Tibial nerve (tissue), 4 donors: ENCODE data around the gene PRKG1. TPM values are rescaled to one million over a fixed set of nuclear protein-coding genes. Genes with fewer than 3 reads are reported as not detected.

ENCODE experiments used
- DNase-seq, 2 donors: peaks; one replicate each; pipeline ENCODE4 v3.0.0-alpha.2; 2019; ENCODE audit warnings: low spot score in 2 of 2
- H3K27ac ChIP-seq, 4 donors: fragments of 200-600 bp; sonication (generic) in 3 of 4; one replicate each; pipeline ENCODE4 v1.5.1; 2017 to 2019; ENCODE audit warnings: mild to moderate bottlenecking in 1 of 4
- H3K27me3 ChIP-seq, 2 donors: fragments of 200-600 bp; sonication (generic) in 1 of 2; one replicate each; pipeline versions ENCODE4 v1.5.1 to v1.6.0; 2017 to 2019
- H3K36me3 ChIP-seq, 3 donors: fragments of 200-600 bp; sonication (generic); one replicate each; pipeline ENCODE4 v1.5.1; 2018 to 2019
- H3K4me1 ChIP-seq, 4 donors: fragments of 200-600 bp; sonication (generic) in 3 of 4; one replicate each; pipeline ENCODE4 v1.5.1; 2017 to 2019
- H3K4me3 ChIP-seq, 4 donors: fragments of 200-600 bp; sonication (generic) in 3 of 4; one replicate each; pipeline ENCODE4 v1.5.1; 2017 to 2019; ENCODE audit warnings: mild to moderate bottlenecking in 1 of 4, moderate library complexity in 1 of 4
- H3K9me3 ChIP-seq, 4 donors: fragments of 200-600 bp; sonication (generic) in 3 of 4; one replicate each; pipeline ENCODE4 v1.5.1; 2017 to 2019
- EP300 ChIP-seq, 2 donors: sonication (generic); formaldehyde crosslinking; IDR thresholded peaks; one replicate each; pipeline ENCODE4 v1.6.1; 2017; ENCODE audit warnings: antibody characterized with exemption in 2 of 2, mild to moderate bottlenecking in 1 of 2
- POLR2A ChIP-seq, 2 donors: fragments of 450-650 bp; IDR thresholded peaks; one replicate each; pipeline ENCODE4 v1.6.1; 2017; ENCODE audit warnings: antibody characterized with exemption in 2 of 2, mild to moderate bottlenecking in 2 of 2, moderate library complexity in 2 of 2
- WGBS, 2 donors: methylation state at CpG; one replicate each; pipeline ENCODE4 v1.1.5; 2018; 5-methylcytosine and 5-hydroxymethylcytosine counted together
- total RNA-seq, 4 donors: library from RNA; depleted of rRNA; stranded (reverse); fragments of >200 nt; gene quantifications; one replicate each; pipeline ENCODE4 v1.1.0, GENCODE V29; 2016
- TF ChIP-seq, protein P1 (sequence below), 5 experiments: fragments of 200-600 bp in 3 of 5; fragments of 450-650 bp in 2 of 5; sonication (generic) in 3 of 5; IDR thresholded peaks; one replicate each; pipeline ENCODE4 v1.5.1; 2016 to 2019; ENCODE audit warnings: antibody characterized with exemption in 5 of 5, mild to moderate bottlenecking in 3 of 5, moderate library complexity in 2 of 5

The PRKG1 gene
- total RNA-seq, 4 donors from 2014 or later, result 8.7 to 35.0 (median 14.8) TPM

DNA sequence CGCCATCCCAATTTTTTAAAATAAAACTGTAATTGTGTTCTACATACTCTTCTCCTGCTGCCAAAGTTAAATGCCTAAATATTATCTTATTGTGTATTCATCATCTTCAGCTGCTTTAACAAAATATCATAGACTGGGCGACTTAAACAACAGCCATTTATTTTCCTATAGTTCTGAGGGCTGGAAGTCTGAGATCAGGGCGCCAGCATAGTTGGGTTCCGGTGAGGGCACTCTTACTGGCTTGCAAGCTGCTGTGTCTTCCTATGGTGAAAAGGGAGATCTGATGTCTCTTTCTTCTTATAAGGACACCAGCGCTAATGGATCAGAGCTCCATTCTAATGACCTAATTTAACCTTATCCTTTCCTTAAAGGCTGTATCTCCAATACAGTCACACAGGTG lies 594.8 kb downstream of the PRKG1 start:
- DNase-seq, result no peak
- Histone ChIP-seq H3K36me3 (no peaks in the 10 kb centered on the region), H3K4me3 (no peak overlapping the region), H3K27ac (no peak overlapping the region), H3K9me3 (peaks cover 0 to 15% (median 3%) of the 10 kb centered on the region in 4 donors), H3K27me3 (no peaks in the 10 kb centered on the region), H3K4me1 (no peaks in the 10 kb centered on the region)
- WGBS, 2 donors, result 85 to 87% methylated on average over 5 of the region's 5 CpGs
- TF ChIP-seq EP300 (IDR thresholded peaks at IDR 0.05), result no peak
- TF ChIP-seq, protein P1, sequence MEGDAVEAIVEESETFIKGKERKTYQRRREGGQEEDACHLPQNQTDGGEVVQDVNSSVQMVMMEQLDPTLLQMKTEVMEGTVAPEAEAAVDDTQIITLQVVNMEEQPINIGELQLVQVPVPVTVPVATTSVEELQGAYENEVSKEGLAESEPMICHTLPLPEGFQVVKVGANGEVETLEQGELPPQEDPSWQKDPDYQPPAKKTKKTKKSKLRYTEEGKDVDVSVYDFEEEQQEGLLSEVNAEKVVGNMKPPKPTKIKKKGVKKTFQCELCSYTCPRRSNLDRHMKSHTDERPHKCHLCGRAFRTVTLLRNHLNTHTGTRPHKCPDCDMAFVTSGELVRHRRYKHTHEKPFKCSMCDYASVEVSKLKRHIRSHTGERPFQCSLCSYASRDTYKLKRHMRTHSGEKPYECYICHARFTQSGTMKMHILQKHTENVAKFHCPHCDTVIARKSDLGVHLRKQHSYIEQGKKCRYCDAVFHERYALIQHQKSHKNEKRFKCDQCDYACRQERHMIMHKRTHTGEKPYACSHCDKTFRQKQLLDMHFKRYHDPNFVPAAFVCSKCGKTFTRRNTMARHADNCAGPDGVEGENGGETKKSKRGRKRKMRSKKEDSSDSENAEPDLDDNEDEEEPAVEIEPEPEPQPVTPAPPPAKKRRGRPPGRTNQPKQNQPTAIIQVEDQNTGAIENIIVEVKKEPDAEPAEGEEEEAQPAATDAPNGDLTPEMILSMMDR (IDR thresholded peaks at IDR 0.05), result no peak
- no peak for TF ChIP-seq POLR2A (IDR thresholded peaks at IDR 0.05)

DNA sequence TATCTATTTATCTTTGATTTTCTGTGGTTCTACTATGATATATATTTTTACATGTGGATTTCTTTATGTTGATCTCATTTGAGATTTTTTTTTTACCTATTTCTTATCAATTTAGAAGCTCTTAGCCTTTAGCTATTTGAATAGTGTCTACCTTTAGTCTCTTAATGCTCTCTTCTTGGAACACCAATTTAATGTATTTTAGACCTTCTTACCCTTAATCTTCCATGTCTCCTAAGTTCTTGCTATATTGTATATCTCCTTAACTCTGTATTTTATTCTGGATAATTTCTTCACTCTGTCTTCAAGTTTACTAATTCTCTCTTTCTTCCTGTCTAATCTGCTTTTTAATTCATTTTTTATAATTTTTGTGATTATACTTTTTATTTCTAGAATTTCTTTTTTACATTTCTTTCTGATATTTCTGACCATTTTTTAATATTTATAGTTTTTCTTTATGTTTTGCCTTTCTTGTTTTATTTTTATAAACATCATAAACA lies 597.8 kb downstream of the PRKG1 start:
- DNase-seq, result no peak
- Histone ChIP-seq H3K27me3 (no peaks in the 10 kb centered on the region), H3K4me3 (no peak overlapping the region), H3K36me3 (no peaks in the 10 kb centered on the region), H3K27ac (no peak overlapping the region), H3K9me3 (peaks cover 0 to 15% (median 3%) of the 10 kb centered on the region in 4 donors), H3K4me1 (no peaks in the 10 kb centered on the region)
- TF ChIP-seq POLR2A (IDR thresholded peaks at IDR 0.05) (no peak), EP300 (IDR thresholded peaks at IDR 0.05) (no peak)
- TF ChIP-seq, protein P1 (IDR thresholded peaks at IDR 0.05), result no peak

DNA sequence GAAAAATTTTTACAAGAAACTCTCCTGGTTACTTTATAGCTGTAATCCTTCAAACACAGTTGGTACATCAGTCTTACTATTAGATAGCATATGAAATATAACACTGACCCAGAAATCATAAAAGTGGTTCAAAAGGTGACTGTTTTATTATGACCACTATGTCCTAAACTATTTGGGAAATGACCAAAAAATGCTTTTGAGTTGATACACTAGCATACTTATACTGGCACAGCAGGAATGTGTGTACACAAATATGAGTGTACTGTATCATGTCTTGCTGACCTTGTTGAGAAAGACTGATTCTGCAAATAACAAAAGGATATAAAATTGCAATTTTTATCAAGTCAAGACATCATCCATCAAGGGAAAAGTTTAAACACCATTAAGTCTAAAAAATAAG lies 600.8 kb downstream of the PRKG1 start:
- no peak for DNase-seq
- Histone ChIP-seq H3K27me3 (no peaks in the 10 kb centered on the region), H3K9me3 (peaks cover 0 to 15% (median 3%) of the 10 kb centered on the region in 4 donors), H3K27ac (no peak overlapping the region), H3K36me3 (no peaks in the 10 kb centered on the region), H3K4me3 (no peak overlapping the region), H3K4me1 (no peaks in the 10 kb centered on the region)
- TF ChIP-seq POLR2A (IDR thresholded peaks at IDR 0.05) (no peak), EP300 (IDR thresholded peaks at IDR 0.05) (no peak)
- TF ChIP-seq, protein P1 (IDR thresholded peaks at IDR 0.05), result no peak

DNA sequence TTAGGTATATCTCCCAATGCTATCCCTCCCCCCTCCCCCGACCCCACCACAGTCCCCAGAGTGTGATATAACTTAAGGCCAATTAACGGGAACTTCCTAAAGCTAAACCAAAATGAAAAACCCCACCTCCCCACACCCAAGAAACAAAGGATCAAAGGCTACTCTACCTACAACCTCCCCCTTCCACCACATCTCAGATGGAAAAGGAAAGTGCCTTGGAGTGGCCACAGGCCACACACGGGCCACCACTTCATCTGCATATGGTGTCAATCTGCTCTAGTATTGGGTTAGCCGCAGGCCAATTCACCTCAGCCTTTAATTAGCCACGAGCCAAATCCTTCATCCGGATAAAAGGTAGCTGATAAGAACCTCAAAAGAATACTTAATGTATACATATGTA lies 605.6 kb downstream of the PRKG1 start:
- no peaks in the 10 kb centered on the region for H3K36me3 ChIP-seq
- H3K4me1 ChIP-seq, result peaks cover 0 to 4% (median 0%) of the 10 kb centered on the region in 4 donors
- no peaks in the 10 kb centered on the region for H3K27me3 ChIP-seq
- H3K27ac ChIP-seq, result no peak overlapping the region
- 70 to 77% methylated on average over 4 to 5 of the region's 6 CpGs for WGBS, 2 donors
- no peak overlapping the region for H3K4me3 ChIP-seq
- no peak for DNase-seq
- no peak for TF ChIP-seq POLR2A (IDR thresholded peaks at IDR 0.05)
- TF ChIP-seq, protein P1 (IDR thresholded peaks at IDR 0.05), result no peak
- TF ChIP-seq EP300 (IDR thresholded peaks at IDR 0.05), result no peak
- H3K9me3 ChIP-seq, result no peaks in the 10 kb centered on the region

DNA sequence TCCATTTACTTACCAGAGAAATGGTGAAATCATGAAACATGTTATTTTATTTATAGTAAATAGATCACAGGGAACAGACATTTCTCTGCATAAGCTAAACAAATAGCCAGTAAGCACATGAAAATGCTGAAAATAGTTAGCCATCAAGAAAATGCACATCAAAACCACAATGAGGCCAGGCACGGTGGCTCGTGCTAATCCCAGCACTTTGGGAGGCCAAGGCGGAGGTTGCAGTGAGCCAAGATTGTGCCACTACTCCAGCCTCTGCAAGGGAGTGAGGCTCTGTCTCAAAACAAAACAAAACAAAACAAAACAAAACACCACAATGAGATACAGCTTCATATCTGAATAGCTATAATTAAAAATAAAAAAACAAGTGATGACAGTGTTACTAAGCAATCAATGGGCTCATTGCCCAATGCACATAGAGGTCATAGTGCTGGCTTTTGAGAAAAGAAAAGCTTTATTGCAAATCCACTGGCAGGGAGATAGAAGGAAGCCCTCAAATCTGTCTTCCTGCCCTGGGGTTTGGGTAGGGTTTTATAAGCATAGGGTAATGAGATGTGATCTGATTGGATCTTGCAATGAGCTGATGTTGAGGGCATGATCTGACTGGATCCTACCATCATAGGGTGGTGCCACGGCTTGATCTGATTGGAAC lies 608.9 kb downstream of the PRKG1 start:
- Histone ChIP-seq H3K27ac (no peak overlapping the region), H3K36me3 (no peaks in the 10 kb centered on the region), H3K27me3 (no peaks in the 10 kb centered on the region), H3K9me3 (no peaks in the 10 kb centered on the region), H3K4me3 (no peak overlapping the region), H3K4me1 (peaks cover 0 to 4% (median 0%) of the 10 kb centered on the region in 4 donors)
- WGBS, 2 donors, result 57 to 66% methylated on average over 4 of the region's 4 CpGs
- no peak for TF ChIP-seq EP300 (IDR thresholded peaks at IDR 0.05)
- no peak for TF ChIP-seq POLR2A (IDR thresholded peaks at IDR 0.05)
- TF ChIP-seq, protein P1 (IDR thresholded peaks at IDR 0.05), result no peak
- no peak for DNase-seq
